DMS114 treated with DMSO at 0.1 percent for 48 hours (cell line): Measurements from ENCODE around the gene SLC35D1.
A peak's percentile ranks its signal among the peaks of the same experiment; 100 is the strongest.

Experiments used
- DNase-seq: peaks from one replicate; lab custom pipeline; 2025; ENCODE audit not compliant: unreplicated experiment; lab: John Stamatoyannopoulos, UW

Gene SLC35D1

GRCh38 chr1:67044631-67045270 is 9.2 kb downstream of the SLC35D1 start:
- DNase-seq, result no peak

DNA sequence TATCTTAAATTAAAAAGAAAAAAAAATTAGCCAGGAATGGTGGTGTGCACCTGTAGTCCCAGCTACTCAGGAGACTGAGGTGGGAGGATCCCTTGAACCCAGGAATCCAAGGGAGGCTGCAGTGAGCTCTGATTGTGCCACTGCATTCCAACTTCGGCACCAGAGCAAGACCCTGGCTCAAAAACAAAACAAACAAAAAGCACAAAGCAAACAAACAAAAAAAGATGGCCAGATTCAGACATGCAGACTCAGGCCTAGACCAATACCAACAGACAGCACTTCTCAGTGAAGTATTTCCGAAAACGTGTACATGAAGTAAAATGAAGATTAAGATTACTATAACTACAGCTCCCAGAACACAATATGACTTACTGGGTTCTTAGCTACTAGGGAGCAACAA is 10.6 kb downstream of the SLC35D1 start:
- no peak for DNase-seq

DNA sequence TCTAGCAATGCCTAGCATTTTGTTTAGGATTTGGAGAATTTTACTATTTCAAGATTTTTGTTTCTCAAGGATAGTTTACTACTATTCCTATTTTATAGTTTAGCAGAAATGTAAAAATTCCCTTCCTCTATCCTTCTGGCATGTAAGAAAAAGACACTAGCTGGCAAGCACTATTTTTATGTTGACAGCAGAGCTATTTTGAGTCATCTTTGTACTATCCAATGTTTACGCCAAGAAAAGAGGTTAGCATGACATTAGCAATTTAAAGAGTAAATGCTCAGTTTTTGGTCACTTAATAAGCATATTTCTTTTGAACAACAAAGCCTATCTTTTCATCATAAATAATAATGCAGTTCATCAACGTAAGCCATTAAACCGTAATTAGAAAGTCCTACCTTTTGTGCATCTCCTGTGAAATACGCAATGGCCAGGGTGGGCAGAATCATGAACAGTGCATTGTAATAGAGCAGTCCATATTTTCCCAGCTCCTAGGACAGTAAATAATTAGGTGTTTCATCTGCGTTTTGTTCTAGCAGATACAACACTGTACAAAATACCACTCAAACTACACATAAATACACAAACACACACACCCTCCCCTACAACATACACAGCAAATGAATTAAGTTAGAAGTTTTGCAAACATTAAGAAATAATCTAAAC is 12.0 kb downstream of the SLC35D1 start:
- no peak for DNase-seq

DNA sequence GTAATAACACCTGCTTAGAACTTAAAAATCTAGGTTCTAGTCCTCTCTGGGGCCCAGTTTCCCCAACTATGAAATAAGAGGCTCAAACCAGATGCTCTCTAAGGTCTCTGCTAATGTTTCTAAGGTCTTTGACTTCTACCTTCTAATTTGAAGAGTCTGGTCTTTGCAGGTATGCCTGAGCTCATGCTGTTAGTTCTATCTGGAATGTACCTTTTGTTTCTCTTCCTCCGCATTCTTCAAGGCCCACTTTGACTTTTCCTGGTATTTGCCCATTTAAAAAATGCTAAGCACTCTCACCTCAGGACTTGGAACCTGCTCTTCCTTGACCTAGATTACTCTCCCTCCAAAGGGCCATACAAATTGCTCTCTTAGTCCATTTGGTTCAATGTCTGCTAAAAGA is 13.5 kb downstream of the SLC35D1 start:
- DNase-seq, result no peak

- no peak for DNase-seq
Measured at GRCh38 chr1:67031859-67032247, 22.1 kb downstream of the SLC35D1 start.

DNA sequence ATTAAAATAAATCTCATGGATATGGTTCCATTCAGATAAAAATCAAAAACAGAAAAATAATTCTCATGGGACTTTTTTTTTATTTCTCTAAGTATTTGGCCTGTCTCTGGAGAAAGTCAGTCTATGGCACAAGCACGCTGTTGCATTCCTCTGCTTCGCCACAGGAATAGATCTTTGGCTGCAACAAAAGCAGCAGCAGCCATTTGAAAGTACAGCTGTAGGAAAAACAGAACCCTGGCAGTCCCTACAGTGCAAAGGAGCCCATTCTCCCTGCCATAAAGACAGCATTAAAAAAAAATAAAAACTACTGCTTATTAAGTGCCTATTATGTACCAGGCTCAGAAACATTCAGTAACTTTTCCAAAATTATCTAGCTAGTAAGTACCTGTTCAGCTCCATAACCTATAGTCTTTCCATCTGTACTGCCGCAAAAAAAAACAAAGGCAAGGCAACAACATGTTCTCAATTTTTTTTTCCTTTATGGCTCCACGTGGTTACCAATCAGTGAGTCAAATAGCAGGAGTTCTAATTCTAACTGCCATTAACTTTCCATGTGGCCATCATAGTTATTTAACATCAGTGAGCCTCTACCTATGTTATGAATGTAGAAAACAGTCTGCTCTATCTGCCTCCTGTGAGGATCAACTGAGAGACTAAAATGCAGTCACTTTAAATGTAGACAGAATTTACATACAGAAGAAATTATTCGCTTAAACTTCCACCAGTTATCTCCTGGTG is 22.7 kb downstream of the SLC35D1 start:
- no peak for DNase-seq

DNA sequence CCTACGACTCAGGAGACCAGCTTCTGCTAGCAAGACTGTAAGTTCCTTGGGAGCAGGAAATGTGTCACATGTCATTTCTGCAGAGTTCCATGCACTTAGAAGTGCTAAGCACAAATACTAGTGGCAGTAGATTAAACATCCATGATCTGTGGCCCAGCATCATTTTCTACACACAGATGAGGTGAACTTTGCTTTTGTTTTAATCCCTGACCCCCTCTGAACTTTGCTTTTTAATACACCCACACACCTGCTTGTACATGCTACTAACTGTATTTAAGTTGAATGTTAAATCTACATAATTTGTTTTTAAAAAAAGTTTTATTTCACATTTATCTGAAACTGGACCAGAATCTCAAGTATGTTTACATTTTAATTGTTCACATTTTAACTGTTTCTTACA is 24.5 kb downstream of the SLC35D1 start:
- no peak for DNase-seq

DNA sequence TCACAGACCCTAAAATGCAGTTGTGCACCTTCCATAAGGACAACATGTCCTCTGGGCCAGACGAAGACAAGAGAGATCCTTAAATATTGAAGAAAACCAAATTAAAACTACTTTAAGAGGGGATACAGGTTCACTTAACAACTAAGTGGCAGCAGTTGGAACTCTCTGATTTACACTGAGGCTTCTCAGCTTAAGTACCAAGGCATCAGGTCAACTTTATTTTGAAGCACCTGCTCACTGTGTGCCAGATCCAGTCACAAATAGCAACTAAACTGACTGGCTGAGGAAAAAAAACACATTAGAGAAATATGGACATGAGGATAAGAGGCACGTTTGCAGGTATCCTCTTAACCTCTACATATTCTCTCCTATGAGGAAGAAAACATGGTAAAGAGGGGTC is 33.2 kb downstream of the SLC35D1 start:
- no peak for DNase-seq

DNA sequence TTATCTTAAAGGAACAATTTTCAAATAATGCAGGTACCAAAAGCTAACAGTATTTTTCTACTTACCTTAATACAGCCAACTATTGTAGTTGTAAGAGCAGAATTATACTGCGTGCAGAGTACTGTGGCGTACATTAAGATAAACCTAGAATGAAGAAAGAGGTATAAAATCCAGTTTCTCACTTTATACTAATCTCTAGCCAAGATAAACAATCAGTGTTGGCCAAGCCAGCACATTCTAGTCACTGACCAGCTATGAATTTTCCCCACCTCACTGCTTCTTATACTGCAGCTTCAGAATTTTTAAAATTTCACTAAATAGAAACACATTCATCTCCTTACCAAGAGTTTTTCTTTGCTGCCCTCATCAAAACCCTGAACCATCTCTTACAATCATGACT is 33.6 kb downstream of the SLC35D1 start:
- no peak for DNase-seq

- no peak for DNase-seq
Measured at GRCh38 chr1:67019600-67020136, 34.3 kb downstream of the SLC35D1 start.

DNA sequence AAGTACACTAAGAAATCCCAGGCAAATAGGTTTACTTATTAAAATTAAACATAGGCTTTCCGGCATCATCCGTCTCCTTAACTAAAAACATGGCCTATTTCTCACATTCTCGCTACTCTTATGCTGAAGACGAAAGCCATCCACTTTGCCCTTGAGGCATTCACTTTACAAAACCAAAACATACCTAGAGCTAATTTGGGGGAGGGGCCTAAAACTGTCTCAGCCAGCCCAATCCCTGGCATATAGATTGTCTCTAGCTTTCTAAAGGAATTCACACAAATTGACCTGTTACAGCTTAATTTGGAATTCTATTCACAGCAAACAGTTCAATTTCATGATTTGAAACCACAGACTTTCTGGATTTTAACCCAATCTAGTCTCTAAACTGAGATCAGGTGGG is 34.8 kb downstream of the SLC35D1 start:
- no peak for DNase-seq

DNA sequence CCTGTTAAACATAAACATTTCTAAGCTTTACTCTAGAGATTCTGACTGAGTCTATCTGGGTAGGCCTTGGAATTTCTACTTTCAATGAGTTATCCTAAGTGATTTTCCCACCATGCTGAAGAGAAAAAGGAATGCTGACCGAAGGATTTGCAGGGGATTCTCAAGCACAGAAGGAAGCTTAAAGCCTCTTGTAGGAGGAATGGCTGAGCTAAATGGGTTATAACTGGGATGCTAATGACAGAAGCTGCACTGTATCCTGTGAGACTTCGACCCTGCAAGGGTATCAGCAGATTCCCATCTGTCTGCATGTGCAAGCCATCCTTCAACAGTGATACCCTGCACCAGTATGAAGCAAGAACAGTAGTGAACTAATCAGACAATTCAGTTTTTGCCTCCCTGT is 35.4 kb downstream of the SLC35D1 start:
- DNase-seq, result no peak

GRCh38 chr1:67013573-67013972 is 40.4 kb downstream of the SLC35D1 start:
- DNase-seq, result no peak

DNA sequence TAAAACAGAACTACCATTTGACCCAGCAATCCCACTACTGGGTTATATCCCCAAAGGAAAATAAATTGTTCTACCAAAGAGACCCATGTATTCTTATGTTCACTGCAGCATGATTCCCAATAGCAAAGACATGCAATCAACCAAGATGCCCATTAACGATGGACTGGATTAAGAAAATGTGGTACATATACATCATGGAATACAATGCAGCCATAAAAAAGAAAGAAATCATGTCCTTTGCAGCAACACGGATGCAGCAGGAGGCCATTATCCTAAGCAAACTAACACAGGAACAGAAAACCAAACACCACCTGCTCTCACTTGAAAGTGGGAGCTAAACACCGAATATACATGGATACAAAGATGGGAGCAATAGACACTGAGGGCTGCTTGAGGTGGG is 44.2 kb downstream of the SLC35D1 start:
- no peak for DNase-seq

DNA sequence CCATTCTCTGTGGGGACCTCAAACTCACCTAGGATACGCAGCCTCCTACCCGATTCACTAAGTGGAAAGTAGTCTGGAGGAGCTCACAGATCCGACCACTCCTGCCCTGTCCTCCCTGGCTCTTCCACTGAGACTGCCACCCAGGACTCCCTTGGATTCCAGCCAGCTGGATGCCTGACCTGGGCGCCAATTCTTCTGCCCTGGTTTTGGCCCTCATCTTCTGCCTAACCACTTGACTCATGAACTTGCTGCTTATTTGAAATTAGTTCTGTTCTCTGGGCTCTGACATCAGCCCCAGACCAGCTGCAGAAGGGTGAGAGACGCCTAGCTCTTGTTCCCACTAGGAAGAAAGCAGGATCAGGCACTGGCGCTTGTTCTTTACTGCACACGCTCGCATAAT is 48.9 kb downstream of the SLC35D1 start:
- DNase-seq, result no peak

DNA sequence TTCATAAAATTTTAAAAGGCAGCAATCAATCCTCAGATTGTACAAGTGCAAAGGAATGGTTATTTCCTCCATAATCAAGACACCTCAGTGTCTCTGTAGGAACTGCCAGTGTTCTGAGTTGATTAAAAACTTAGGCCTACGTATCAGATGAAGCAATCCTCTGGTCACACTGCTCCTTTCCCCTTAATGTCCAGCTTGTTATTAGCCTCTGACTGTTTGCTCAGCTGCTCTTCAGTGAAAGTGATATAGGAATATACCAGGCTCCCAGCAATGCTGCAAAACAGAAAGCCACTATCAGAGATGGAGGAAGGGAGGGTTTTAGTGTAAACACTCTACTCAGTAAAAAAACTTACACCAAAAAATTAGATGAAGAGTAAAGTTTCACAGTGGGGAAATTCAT is 49.8 kb downstream of the SLC35D1 start:
- DNase-seq, result no peak

DNA sequence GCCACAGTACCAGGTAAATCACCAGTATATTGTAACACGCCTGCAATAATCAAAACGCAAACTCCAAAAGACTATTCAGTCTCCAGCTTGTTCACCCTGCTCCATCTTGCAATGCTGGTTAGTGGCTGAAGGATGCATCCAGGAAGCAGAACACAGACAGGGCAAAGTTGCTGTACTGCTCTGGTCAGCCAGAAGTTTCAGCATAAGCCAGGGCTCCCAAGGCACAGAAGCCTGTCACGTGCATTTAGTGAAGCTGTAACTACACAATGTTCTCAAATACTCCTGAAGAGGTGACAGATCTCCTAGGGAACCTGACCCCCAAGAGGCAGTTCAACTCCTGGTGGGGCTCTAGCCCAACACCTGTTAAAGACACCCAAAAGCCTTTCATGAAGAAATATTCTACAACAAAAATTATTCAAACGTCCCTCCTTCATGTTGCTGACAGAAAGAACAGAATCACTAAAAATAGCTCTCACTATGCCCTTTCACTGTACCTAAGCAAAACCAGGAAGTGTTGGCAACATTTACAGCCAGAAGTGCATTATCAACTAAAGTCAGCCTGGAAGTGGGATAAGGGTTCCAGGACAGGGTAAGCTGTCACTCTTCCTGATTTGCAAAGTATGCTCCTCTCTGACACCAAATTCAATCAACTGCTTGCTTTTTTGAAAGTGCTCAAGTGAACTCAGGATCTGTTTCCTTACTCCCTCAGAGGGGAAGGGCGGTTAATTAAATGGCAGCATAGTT is 52.1 kb downstream of the SLC35D1 start:
- no peak for DNase-seq

DNA sequence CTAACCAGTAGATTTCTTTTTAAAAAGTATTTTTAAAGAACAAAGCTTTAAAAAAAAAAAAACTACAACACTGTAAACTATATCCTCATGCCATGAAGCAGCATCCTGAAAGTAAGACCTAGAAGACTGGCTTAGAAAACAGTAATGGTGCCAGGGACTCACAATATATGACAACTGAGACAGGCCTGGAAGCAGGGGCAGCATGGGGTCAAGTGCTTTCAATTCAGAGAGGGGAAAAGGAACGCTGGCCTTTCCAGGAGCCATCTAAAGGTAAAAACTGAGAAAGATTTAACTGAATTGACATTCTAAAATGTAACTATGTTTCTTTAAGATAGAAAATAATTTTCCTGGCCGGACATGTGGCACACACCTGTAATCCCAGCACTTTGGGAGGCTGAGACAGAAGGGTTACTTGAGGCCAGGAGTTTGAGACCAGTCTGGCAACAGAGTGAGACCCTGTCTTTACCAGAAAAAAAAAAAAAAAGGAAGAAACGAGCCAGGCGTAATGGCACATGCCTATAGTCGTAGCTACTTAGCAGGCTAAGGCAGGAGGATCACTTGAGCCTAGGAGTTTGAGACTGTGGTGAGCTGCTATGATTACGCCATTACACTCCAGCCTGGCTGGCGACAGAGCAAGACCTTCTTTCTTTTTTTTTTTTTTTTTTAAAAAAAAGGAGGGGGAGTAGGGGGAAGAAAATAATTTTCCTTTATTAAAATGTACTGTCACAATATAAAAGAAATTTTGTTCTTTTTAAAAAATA is 54.1 kb downstream of the SLC35D1 start:
- no peak for DNase-seq

DNA sequence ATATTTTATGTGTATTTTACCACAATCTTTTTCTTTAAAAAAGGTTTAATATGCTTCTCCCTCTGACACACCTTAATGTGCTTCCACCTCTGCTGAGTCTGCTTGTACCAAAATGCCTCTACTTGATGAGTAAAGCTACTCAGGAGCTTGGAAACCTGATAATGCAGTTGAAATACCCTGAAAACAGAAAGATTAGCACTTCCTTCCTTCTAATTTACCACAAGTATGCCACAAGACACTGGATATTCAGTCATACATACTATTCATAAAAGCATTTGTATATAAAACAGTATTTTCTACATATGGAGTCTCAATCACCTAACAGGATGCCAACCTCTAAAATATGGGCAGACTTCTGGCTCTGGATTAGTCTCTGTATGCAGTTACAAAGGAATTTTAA is 55.0 kb downstream of the SLC35D1 start:
- no peak for DNase-seq

DNA sequence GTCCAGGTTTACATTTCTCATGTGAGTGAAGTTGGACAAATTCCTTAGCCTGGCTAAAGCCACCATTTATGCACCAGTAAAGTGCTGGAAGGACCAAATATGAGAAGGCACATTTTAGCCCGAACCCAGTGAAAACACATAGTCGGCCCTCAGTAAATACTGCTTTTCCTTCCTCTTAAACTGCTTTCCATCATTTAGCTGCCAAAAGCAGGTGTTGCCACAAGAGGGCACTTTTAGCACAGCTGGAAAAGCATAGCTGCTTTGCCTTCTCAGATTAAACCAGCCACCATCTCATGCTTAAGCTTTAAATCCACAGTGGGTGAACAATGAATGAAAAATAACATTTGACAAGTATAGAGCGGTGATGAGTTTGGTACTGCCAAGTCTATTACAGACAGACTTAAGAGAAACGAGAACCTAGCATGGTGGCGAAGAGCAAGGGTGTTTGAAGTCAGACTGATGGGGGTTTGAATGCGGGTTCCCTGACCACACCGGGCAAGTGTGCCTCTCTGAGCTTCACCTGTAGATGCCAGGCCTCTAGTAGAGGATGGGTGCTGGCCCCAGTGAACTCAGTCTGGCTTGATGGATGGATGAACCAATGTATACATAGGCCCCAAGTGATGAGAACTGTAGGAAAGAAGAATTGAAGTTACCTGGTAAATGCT is 57.8 kb downstream of the SLC35D1 start:
- peak; percentile 72 for DNase-seq
